Measurements from ENCODE around the gene FMNL3. TPM values are rescaled to one million over a fixed set of nuclear protein-coding genes. Genes with fewer than 3 reads are reported as not detected.
A peak's percentile ranks its signal among the peaks of the same experiment; 100 is the strongest.

Gene FMNL3
- total and polyA plus RNA-seq, 2 of the 13 experiments (the other 11 are each of a cell fraction or from before 2014, with no cell fraction given) = 0.44 to 1.1 TPM

DNA sequence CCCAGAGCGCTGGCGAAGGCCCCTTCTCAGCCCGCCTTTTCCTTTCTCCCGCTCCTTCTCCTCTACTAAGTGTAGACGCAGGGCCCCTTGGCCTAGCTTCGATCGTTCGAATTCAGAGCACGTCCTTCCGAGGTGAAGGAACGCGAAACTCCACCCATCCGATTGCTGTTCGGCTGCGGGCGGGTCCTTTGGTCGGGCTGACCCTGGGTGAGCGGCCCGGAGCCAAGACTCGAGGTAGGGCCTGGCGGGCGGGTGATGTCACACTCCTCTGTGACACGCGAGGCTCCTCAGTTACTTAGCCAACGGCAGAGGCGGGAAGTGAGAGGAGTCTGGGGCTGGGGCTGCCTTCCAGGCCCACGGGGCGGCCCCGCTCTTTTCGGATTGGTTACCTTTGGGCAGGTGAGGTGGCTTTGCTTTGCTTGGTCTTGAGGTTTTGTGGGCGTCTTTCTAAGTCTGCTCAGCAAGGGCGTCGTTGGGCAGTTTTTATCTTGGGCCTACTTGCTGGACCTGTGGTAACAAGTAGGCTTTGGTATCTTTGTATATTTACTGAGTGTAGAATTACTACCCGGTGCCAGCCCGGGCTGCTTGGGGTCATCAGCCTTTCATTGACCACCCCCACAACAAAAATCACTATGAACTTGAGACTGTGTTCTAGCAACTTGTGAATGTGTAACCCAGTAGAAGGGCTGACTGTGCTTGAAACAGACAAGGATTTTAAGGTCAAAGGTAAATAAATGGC, 34.8 kb upstream of the FMNL3 start (continued):
- TF ChIP-seq SNRNP70 (IDR thresholded peaks at IDR 0.05; ENCODE audit: low read depth, low read length) (no peak), HMG20B (CRISPR knock-in tag; conservative IDR thresholded peaks at IDR 0.05) (no peak), MTF1 (CRISPR knock-in tag; IDR thresholded peaks at IDR 0.05) (no peak), NCOA5 (CRISPR knock-in tag; IDR thresholded peaks at IDR 0.05) (no peak), ZBTB20 (CRISPR knock-in tag; IDR thresholded peaks at IDR 0.05; ENCODE audit: borderline replicate concordance, low read depth) (no peak), ARNT2 (CRISPR knock-in tag; IDR thresholded peaks at IDR 0.05; ENCODE audit: low read depth) (no peak; the same call in 1 of the 2 replicates), ZMYM4 (CRISPR knock-in tag; IDR thresholded peaks at IDR 0.05) (no peak), RXRA (CRISPR knock-in tag; IDR thresholded peaks at IDR 0.05) (peak; percentile 80), BRD4 (CRISPR knock-in tag; IDR thresholded peaks at IDR 0.05) (no peak), HDAC6 (IDR thresholded peaks at IDR 0.05; ENCODE audit: low read depth, low read length) (no peak), NFKBIZ (CRISPR knock-in tag; IDR thresholded peaks at IDR 0.05) (no peak), THYN1 (CRISPR knock-in tag; IDR thresholded peaks at IDR 0.05; ENCODE audit: borderline replicate concordance, low read depth) (no peak), THAP8 (CRISPR knock-in tag; IDR thresholded peaks at IDR 0.05; ENCODE audit: borderline replicate concordance) (no peak), SATB2 (CRISPR knock-in tag; IDR thresholded peaks at IDR 0.05) (0 out of 2 replicates have a peak, but pooled peaks have one; percentile 7), ZNF256 (CRISPR knock-in tag; conservative IDR thresholded peaks at IDR 0.05) (no peak), ZNF451 (CRISPR knock-in tag; IDR thresholded peaks at IDR 0.05) (no peak), ZBTB21 (CRISPR knock-in tag; IDR thresholded peaks at IDR 0.05) (0 out of 2 replicates have a peak, but pooled peaks have one; percentile 50), ZNF850 (CRISPR knock-in tag; conservative IDR thresholded peaks at IDR 0.05) (no peak), NCOR1 (IDR thresholded peaks at IDR 0.05; ENCODE audit: borderline replicate concordance, low read length) (peak; percentile 93; the same call in 1 of the 2 replicates), ZSCAN20 (CRISPR knock-in tag; IDR thresholded peaks at IDR 0.05; ENCODE audit: borderline replicate concordance) (no peak), HOXA5 (CRISPR knock-in tag; IDR thresholded peaks at IDR 0.05) (no peak; the same call in 1 of the 2 replicates), ZNF224 (CRISPR knock-in tag; IDR thresholded peaks at IDR 0.05) (no peak), SNAPC5 (CRISPR knock-in tag; IDR thresholded peaks at IDR 0.05; ENCODE audit: borderline replicate concordance) (no peak)
- TF ChIP-seq, protein P1, sequence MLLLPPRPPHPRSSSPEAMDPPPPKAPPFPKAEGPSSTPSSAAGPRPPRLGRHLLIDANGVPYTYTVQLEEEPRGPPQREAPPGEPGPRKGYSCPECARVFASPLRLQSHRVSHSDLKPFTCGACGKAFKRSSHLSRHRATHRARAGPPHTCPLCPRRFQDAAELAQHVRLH (CRISPR knock-in tag; IDR thresholded peaks at IDR 0.05; ENCODE audit: borderline replicate concordance, low read depth) = no peak
- TF ChIP-seq, protein P2, sequence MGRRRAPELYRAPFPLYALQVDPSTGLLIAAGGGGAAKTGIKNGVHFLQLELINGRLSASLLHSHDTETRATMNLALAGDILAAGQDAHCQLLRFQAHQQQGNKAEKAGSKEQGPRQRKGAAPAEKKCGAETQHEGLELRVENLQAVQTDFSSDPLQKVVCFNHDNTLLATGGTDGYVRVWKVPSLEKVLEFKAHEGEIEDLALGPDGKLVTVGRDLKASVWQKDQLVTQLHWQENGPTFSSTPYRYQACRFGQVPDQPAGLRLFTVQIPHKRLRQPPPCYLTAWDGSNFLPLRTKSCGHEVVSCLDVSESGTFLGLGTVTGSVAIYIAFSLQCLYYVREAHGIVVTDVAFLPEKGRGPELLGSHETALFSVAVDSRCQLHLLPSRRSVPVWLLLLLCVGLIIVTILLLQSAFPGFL (CRISPR knock-in tag; IDR thresholded peaks at IDR 0.05) = no peak
- TF ChIP-seq, protein P3, sequence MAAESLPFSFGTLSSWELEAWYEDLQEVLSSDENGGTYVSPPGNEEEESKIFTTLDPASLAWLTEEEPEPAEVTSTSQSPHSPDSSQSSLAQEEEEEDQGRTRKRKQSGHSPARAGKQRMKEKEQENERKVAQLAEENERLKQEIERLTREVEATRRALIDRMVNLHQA (CRISPR knock-in tag; IDR thresholded peaks at IDR 0.05) = no peak
- TF ChIP-seq, protein P4, sequence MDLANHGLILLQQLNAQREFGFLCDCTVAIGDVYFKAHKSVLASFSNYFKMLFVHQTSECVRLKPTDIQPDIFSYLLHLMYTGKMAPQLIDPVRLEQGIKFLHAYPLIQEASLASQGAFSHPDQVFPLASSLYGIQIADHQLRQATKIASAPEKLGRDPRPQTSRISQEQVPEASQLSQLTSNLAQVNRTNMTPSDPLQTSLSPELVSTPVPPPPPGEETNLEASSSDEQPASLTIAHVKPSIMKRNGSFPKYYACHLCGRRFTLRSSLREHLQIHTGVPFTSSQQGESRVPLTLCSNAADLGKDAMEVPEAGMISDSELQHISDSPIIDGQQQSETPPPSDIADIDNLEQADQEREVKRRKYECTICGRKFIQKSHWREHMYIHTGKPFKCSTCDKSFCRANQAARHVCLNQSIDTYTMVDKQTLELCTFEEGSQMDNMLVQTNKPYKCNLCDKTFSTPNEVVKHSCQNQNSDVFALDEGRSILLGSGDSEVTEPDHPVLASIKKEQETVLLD (CRISPR knock-in tag; IDR thresholded peaks at IDR 0.05; ENCODE audit: low read depth) = no peak
- TF ChIP-seq, protein P5, sequence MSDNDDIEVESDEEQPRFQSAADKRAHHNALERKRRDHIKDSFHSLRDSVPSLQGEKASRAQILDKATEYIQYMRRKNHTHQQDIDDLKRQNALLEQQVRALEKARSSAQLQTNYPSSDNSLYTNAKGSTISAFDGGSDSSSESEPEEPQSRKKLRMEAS (IDR thresholded peaks at IDR 0.05) = peak; percentile 42; the same call in 1 of the 2 replicates
